Posterior cingulate gyrus (tissue), 11 donors: ENCODE data around the gene C12orf42.
A peak's percentile ranks its signal among the peaks of the same experiment; 100 is the strongest.

ENCODE experiments used
- DNase-seq, 10 donors: peaks; one replicate each; pipeline versions ENCODE4 v3.0.0 to v3.0.0-alpha.2; 2020 to 2021; ENCODE audit warnings: mixed read lengths in 3 of 10
- intact Hi-C: fragments of 100-400 bp; cut with DNase I; formaldehyde crosslinking; loops from one replicate; pipeline ENCODE4 v1.15.1; 2023

C12orf42 gene

GRCh38 chr12:103495469-103496456 is at the start of gene C12orf42:
Gene C12orf42, minus strand, starts transcription at chr12:103495968. Its CDS starts 17,542 bp downstream, at chr12:103478426.
- peak in 8 of 10 donors; percentile 37 to 93 (median 68) for DNase-seq
- intact Hi-C loops, result loop anchor here (1.0 kb wide), 1 partner anchor 53 kb away; no protein-coding TSS in a partner anchor

GRCh38 chr12:103542078-103542477 is 46.3 kb upstream of the C12orf42 start:
- intact Hi-C loops, result no loop called here
- no peak for DNase-seq

- no peak for DNase-seq
- intact Hi-C loops, result no loop called here
Measured at GRCh38 chr12:103540319-103540718, 44.6 kb upstream of the C12orf42 start.

- DNase-seq, result no peak
- intact Hi-C loops, result no loop called here
Measured at GRCh38 chr12:103538397-103538796, 42.6 kb upstream of the C12orf42 start.

GRCh38 chr12:103530307-103531066 is 34.7 kb upstream of the C12orf42 start:
- DNase-seq, result no peak
- intact Hi-C loops, result no loop called here

- intact Hi-C loops, result no loop called here
- no peak for DNase-seq
Measured at GRCh38 chr12:103529306-103529705, 33.5 kb upstream of the C12orf42 start.

- no peak for DNase-seq
- intact Hi-C loops, result no loop called here
Measured at GRCh38 chr12:103524238-103524875, 28.6 kb upstream of the C12orf42 start.

GRCh38 chr12:103523771-103524170 is 28.0 kb upstream of the C12orf42 start:
- no peak for DNase-seq
- intact Hi-C loops, result no loop called here

- DNase-seq, result no peak
- intact Hi-C loops, result no loop called here
Measured at GRCh38 chr12:103520686-103521215, 25.0 kb upstream of the C12orf42 start.

- intact Hi-C loops, result no loop called here
- no peak for DNase-seq
Measured at GRCh38 chr12:103519632-103520031, 23.9 kb upstream of the C12orf42 start.

- no peak for DNase-seq
- intact Hi-C loops, result no loop called here
Measured at GRCh38 chr12:103518899-103519298, 23.1 kb upstream of the C12orf42 start.

- DNase-seq, result no peak
- intact Hi-C loops, result no loop called here
Measured at GRCh38 chr12:103517161-103517560, 21.4 kb upstream of the C12orf42 start.

- intact Hi-C loops, result no loop called here
- DNase-seq, result no peak
Measured at GRCh38 chr12:103515341-103515740, 19.6 kb upstream of the C12orf42 start.

GRCh38 chr12:103513875-103514274 is 18.1 kb upstream of the C12orf42 start:
- intact Hi-C loops, result no loop called here
- DNase-seq, result no peak

GRCh38 chr12:103505371-103506236 is 9.8 kb upstream of the C12orf42 start:
- DNase-seq, result no peak
- intact Hi-C loops, result no loop called here

GRCh38 chr12:103504606-103505005 is 8.8 kb upstream of the C12orf42 start:
- intact Hi-C loops, result no loop called here
- DNase-seq, result peak in 1 of 10 donors; percentile 64

GRCh38 chr12:103503546-103504480 is 8.0 kb upstream of the C12orf42 start:
- intact Hi-C loops, result no loop called here
- DNase-seq, result peak in 1 of 10 donors; percentile 66

GRCh38 chr12:103501447-103501846 is 5.7 kb upstream of the C12orf42 start:
- intact Hi-C loops, result no loop called here
- no peak for DNase-seq
